ENCODE data around the gene FNDC3A. TPM values are rescaled to one million over a fixed set of nuclear protein-coding genes. Genes with fewer than 3 reads are reported as not detected.

Gene FNDC3A
- total and polyA plus RNA-seq, 9 of the 15 experiments (the other 6 are each of a cell fraction or from before 2014, with no cell fraction given), result 4.1 to 22.0 (median 13.5) TPM

- TF ChIP-seq, protein P1, sequence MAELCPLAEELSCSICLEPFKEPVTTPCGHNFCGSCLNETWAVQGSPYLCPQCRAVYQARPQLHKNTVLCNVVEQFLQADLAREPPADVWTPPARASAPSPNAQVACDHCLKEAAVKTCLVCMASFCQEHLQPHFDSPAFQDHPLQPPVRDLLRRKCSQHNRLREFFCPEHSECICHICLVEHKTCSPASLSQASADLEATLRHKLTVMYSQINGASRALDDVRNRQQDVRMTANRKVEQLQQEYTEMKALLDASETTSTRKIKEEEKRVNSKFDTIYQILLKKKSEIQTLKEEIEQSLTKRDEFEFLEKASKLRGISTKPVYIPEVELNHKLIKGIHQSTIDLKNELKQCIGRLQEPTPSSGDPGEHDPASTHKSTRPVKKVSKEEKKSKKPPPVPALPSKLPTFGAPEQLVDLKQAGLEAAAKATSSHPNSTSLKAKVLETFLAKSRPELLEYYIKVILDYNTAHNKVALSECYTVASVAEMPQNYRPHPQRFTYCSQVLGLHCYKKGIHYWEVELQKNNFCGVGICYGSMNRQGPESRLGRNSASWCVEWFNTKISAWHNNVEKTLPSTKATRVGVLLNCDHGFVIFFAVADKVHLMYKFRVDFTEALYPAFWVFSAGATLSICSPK (IDR thresholded peaks at IDR 0.05; ENCODE audit: borderline replicate concordance), result no peak
- TF ChIP-seq EZH2 (IDR thresholded peaks at IDR 0.05; ENCODE audit: borderline replicate concordance, low read depth, low read length), result no peak
Measured at GRCh38 chr13:49093376-49093775, 117.7 kb downstream of the FNDC3A start (continued).

- no peaks in the 10 kb centered on the region for H3K36me3 ChIP-seq (ENCODE audit: control insufficient read depth, insufficient read depth, low read length)
- no peaks in the 10 kb centered on the region for H3K79me2 ChIP-seq (ENCODE audit: control insufficient read depth, insufficient read depth, low read length)
- in situ Hi-C loops (cut with MboI), result no loop called here
- H3K27ac ChIP-seq (ENCODE audit: extremely low read depth, low read depth, low read length), result no peak overlapping the region
- no peaks in the 10 kb centered on the region for H3K9me3 ChIP-seq (replicated peaks; ENCODE audit: control insufficient read depth, insufficient read depth, low read depth, low read length)
- H2AFZ ChIP-seq (ENCODE audit: low read depth, low read length), result no peak overlapping the region
- WGBS (ENCODE audit: insufficient coverage, low coverage, missing lambda C conversion rate), result 88% methylated on average over 2 of the region's 2 CpGs
- FAIRE-seq (no peak), ATAC-seq (no peak), DNase-seq (ENCODE audit: extremely low read depth in 1 of 4, low spot score in 3 of 4) (no peak)
- H3K4me2 ChIP-seq (ENCODE audit: insufficient read depth, low read length), result no peak overlapping the region
- H3K4me3 ChIP-seq, result no peak overlapping the region
- H4K20me1 ChIP-seq (replicated peaks; ENCODE audit: control insufficient read depth, insufficient read depth, low read length), result no peaks in the 10 kb centered on the region
- CTCF ChIA-PET (ENCODE audit: low intra/inter-chr PET ratio), result no interaction called here
- BruUV-seq (replicated peaks), result no TSS peak
- intact Hi-C loops (cut with micrococcal nuclease), result no loop called here
- H3K27me3 ChIP-seq (ENCODE audit: control insufficient read depth in 2 of 2, insufficient read depth in 2 of 2, low read length in 2 of 2), result no peaks in the 10 kb centered on the region
- POLR2A ChIA-PET, result no interaction called here
- no peaks in the 10 kb centered on the region; a peak in 3 of 5 replicates for H3K4me1 ChIP-seq (replicated peaks in 1 of 2; ENCODE audit: control insufficient read depth in 2 of 2, insufficient read depth in 2 of 2, low read length in 2 of 2)
- H3K9me1 ChIP-seq (ENCODE audit: control insufficient read depth, insufficient read depth, low read length), result no peaks in the 10 kb centered on the region
- no peak overlapping the region for H3K9ac ChIP-seq (ENCODE audit: insufficient read depth in 1 of 2, low read depth in 2 of 2, low read length in 2 of 2)
- TF ChIP-seq FOXA3 (CRISPR knock-in tag; conservative IDR thresholded peaks at IDR 0.05 in 1 of 2, IDR thresholded peaks at IDR 0.05 in 1 of 2) (no peak), ZNF274 (IDR thresholded peaks at IDR 0.05; ENCODE audit: borderline replicate concordance, low read depth, low read length) (no peak), SIN3B (IDR thresholded peaks at IDR 0.05; ENCODE audit: low read depth) (no peak), PREB (CRISPR knock-in tag; IDR thresholded peaks at IDR 0.05) (no peak), MTA3 (IDR thresholded peaks at IDR 0.05; ENCODE audit: borderline replicate concordance) (no peak), CBX8 (IDR thresholded peaks at IDR 0.05; ENCODE audit: borderline replicate concordance, extremely low read depth, low read depth, low read length, poor library complexity, severe bottlenecking) (no peak), ZMIZ1 (IDR thresholded peaks at IDR 0.05; ENCODE audit: low read depth in 2 of 2, low read length in 2 of 2) (no peak), CBX2 (IDR thresholded peaks at IDR 0.05; ENCODE audit: insufficient read depth, low read length, poor library complexity, severe bottlenecking) (no peak), POLR2B (IDR thresholded peaks at IDR 0.05; ENCODE audit: low read depth, partially characterized antibody) (no peak)
Measured at GRCh38 chr13:49097374-49097773, 121.7 kb downstream of the FNDC3A start.
